Measurements from ENCODE around the gene CDC14B. TPM values are rescaled to one million over a fixed set of nuclear protein-coding genes. Genes with fewer than 3 reads are reported as not detected.

The CDC14B gene
- total RNA-seq, 4 donors from 2014 or later, result 19.8 to 28.8 (median 23.6) TPM

DNA sequence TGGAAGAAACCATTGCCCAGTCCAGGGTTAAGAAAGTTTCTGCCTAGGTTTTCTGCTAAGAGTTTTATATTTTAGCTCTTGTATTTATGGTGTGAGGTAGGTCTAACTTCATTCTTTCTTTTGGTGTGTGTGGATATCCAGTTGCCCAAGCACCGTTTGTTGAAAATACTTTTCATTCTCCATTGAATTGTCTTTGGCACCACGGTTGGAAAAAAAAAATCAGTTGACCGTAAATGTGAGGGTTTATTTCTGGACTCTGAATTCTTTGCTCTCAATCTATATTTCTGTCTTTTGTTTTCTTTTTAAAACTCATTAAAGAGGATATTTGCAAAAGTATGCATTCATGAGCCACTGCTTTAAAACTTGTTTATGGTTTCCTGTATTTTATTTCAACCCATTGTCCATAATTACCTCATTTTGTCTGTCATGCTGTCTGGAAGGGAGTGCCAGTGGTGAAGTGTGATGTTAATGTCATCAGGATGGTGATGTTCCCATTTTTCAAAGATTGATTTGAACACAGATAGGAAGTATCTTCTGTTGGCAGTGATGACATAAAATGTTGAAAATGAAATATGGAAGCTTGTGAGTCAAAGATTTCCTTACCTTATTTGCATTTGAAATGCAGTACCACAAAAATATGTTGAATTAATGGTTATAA lies 135.8 kb downstream of the CDC14B start:
- peaks cover 0 to 50% (median 19%) of the 10 kb centered on the region in 3 donors for H3K4me1 ChIP-seq
- TF ChIP-seq POLR2AphosphoS5 (IDR thresholded peaks at IDR 0.05) (no peak), EP300 (IDR thresholded peaks at IDR 0.05) (no peak), POLR2A (IDR thresholded peaks at IDR 0.05) (no peak)
- TF ChIP-seq, protein P1, sequence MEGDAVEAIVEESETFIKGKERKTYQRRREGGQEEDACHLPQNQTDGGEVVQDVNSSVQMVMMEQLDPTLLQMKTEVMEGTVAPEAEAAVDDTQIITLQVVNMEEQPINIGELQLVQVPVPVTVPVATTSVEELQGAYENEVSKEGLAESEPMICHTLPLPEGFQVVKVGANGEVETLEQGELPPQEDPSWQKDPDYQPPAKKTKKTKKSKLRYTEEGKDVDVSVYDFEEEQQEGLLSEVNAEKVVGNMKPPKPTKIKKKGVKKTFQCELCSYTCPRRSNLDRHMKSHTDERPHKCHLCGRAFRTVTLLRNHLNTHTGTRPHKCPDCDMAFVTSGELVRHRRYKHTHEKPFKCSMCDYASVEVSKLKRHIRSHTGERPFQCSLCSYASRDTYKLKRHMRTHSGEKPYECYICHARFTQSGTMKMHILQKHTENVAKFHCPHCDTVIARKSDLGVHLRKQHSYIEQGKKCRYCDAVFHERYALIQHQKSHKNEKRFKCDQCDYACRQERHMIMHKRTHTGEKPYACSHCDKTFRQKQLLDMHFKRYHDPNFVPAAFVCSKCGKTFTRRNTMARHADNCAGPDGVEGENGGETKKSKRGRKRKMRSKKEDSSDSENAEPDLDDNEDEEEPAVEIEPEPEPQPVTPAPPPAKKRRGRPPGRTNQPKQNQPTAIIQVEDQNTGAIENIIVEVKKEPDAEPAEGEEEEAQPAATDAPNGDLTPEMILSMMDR (IDR thresholded peaks at IDR 0.05), result no peak
- 28 to 40% methylated on average over 3 of the region's 3 CpGs for WGBS, 2 donors (ENCODE audit: low coverage in 1 of 2)
- peaks cover 0 to 50% of the 10 kb centered on the region in 2 donors for H3K36me3 ChIP-seq
- peak overlapping the region in 3 of 4 donors; percentile 81 to 85 (median 84) for H3K27ac ChIP-seq
- H3K9me3 ChIP-seq, result no peaks in the 10 kb centered on the region
- H3K4me3 ChIP-seq, result no peak overlapping the region
- H3K27me3 ChIP-seq, result no peaks in the 10 kb centered on the region
- ATAC-seq, result no peak

DNA sequence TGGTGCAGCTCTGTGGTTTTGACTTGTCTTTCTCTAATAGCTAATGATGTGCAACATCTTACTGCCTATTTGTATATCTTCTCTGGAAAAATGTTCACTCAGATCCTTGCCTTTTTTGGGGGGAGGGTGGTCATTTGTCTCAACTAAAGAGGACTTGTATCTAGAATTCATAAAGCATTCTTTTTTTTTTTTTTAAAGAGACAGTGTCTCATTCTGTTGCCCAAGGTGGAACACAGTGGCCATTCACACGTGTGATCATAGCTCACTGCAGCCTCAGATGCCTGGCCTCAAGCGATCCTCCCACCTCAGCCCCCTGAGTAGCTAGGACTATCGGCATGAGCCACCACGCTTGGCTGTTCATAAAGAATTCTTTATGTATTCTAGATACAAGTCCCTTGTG lies 136.4 kb downstream of the CDC14B start:
- no peak for TF ChIP-seq POLR2A (IDR thresholded peaks at IDR 0.05)
- TF ChIP-seq EP300 (IDR thresholded peaks at IDR 0.05), result no peak
- TF ChIP-seq POLR2AphosphoS5 (IDR thresholded peaks at IDR 0.05), result no peak
- TF ChIP-seq, protein P1 (IDR thresholded peaks at IDR 0.05), result no peak
- H3K36me3 ChIP-seq, result peaks cover 0 to 46% of the 10 kb centered on the region in 2 donors
- H3K9me3 ChIP-seq, result no peaks in the 10 kb centered on the region
- WGBS, 2 donors (ENCODE audit: low coverage in 1 of 2), result 93% methylated on average over 4 of the region's 4 CpGs
- peaks cover 0 to 48% (median 19%) of the 10 kb centered on the region in 3 donors for H3K4me1 ChIP-seq
- no peak overlapping the region for H3K4me3 ChIP-seq
- H3K27me3 ChIP-seq, result no peaks in the 10 kb centered on the region
- no peak for ATAC-seq
- H3K27ac ChIP-seq, result peak overlapping the region in 3 of 4 donors; percentile 81 to 85 (median 84)

DNA sequence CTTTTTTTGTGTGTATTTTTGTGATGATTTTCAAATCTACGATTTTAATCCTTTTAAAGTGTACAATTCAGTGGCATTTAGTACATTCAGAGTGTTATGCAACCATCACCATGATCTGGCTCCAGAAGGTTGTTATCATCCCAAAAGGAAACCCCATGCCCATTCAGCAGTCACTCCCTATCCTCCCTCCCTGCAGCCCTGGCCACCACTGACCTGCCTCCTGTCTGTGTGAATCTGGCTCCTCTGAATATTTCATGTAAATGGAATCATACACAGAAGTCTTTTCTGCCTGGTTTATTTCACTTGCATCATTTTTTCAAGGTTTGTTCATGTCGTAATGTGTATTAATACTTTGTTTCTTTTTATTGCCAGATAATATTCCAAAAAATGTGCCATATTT lies 137.2 kb downstream of the CDC14B start:
- ATAC-seq, result no peak
- TF ChIP-seq EP300 (IDR thresholded peaks at IDR 0.05) (no peak), POLR2AphosphoS5 (IDR thresholded peaks at IDR 0.05) (no peak), POLR2A (IDR thresholded peaks at IDR 0.05) (no peak)
- TF ChIP-seq, protein P1 (IDR thresholded peaks at IDR 0.05), result no peak
- H3K36me3 ChIP-seq, result peaks cover 0 to 42% of the 10 kb centered on the region in 2 donors
- H3K4me3 ChIP-seq, result no peak overlapping the region
- 29 to 67% methylated on average over 1 to 2 of the region's 2 CpGs for WGBS, 2 donors (ENCODE audit: low coverage in 1 of 2)
- no peaks in the 10 kb centered on the region for H3K9me3 ChIP-seq
- no peaks in the 10 kb centered on the region for H3K27me3 ChIP-seq
- H3K4me1 ChIP-seq, result peaks cover 0 to 40% (median 19%) of the 10 kb centered on the region in 3 donors
- H3K27ac ChIP-seq, result no peak overlapping the region

DNA sequence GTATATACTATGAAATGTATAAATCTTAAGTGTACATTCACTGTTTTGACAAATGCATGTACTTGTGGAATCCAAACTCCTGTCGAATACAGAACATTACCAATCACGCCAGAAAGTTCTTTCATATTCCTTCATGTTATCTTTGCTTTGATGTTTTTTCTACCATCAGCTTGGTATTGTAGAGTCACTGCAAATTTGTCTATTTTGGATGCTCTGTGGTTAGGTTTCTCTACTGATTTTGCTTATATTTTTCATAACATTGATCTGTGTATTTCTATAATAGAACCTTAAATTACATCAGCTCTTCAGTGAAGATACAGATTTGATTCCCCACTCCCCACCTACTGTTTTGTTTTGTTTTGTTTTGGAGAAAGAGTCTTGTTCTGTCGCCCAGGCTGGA lies 138.9 kb downstream of the CDC14B start:
- 98 to 100% methylated on average over 2 of the region's 3 CpGs for WGBS, 2 donors (ENCODE audit: low coverage in 1 of 2)
- no peak overlapping the region for H3K27ac ChIP-seq
- no peak for ATAC-seq
- H3K36me3 ChIP-seq, result peaks cover 0 to 45% of the 10 kb centered on the region in 2 donors
- H3K4me1 ChIP-seq, result peaks cover 0 to 23% (median 9%) of the 10 kb centered on the region in 3 donors
- H3K9me3 ChIP-seq, result no peaks in the 10 kb centered on the region
- no peaks in the 10 kb centered on the region for H3K27me3 ChIP-seq
- H3K4me3 ChIP-seq, result no peak overlapping the region
- TF ChIP-seq POLR2AphosphoS5 (IDR thresholded peaks at IDR 0.05) (no peak), EP300 (IDR thresholded peaks at IDR 0.05) (no peak), POLR2A (IDR thresholded peaks at IDR 0.05) (no peak)
- TF ChIP-seq, protein P1 (IDR thresholded peaks at IDR 0.05), result no peak

DNA sequence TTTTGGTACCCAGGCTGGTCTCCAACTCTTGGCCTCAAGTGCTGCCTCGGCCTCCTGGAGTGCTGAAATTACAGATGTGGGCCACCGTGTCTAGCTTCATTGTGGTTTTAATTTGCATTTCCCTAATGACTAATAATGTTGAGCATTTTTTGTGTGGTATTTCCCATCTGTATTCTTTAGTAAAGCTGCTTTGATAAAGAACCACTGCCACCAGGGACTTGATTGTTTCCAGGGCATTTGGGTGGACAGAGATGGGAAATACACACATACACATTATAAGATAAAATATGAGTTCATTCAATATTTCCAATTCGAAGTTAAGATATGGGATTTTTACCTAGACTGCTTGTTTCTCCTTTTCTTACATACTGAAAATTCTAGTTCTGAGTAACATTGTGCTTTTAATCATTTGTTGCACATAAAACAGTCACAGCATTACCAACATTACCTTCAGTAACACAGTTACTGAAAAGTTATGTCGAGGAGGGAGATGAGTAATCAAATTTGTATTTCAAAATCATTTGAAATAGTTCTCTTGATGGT lies 140.7 kb downstream of the CDC14B start:
- 62 to 67% methylated on average over 4 of the region's 4 CpGs for WGBS, 2 donors (ENCODE audit: low coverage in 1 of 2)

More for the DNA sequence above, 140.7 kb downstream of the CDC14B start:
- H3K27me3 ChIP-seq, result no peaks in the 10 kb centered on the region
- no peak overlapping the region for H3K4me3 ChIP-seq
- TF ChIP-seq EP300 (IDR thresholded peaks at IDR 0.05) (no peak), POLR2AphosphoS5 (IDR thresholded peaks at IDR 0.05) (no peak), POLR2A (IDR thresholded peaks at IDR 0.05) (no peak)
- TF ChIP-seq, protein P1 (IDR thresholded peaks at IDR 0.05), result no peak
- H3K4me1 ChIP-seq, result peaks cover 0 to 15% (median 4%) of the 10 kb centered on the region in 3 donors
- no peaks in the 10 kb centered on the region for H3K9me3 ChIP-seq
- H3K27ac ChIP-seq, result no peak overlapping the region
- H3K36me3 ChIP-seq, result peaks cover 3 to 49% of the 10 kb centered on the region in 2 donors
- ATAC-seq, result no peak

Measured in gastroesophageal sphincter (tissue), 4 donors.